ENCODE measurements around the gene NTRK2. TPM values are rescaled to one million over a fixed set of nuclear protein-coding genes. Genes with fewer than 3 reads are reported as not detected.

NTRK2 gene
- total and polyA plus RNA-seq, 4 donors, result 0.26 to 1.4 (median 0.56) TPM

- Histone ChIP-seq H3K9me3 (ENCODE audit: control insufficient read depth in 4 of 4, low read length in 3 of 4) (no peaks in the 10 kb centered on the region), H3K27ac (ENCODE audit: low read depth in 1 of 2, low read length in 2 of 2) (no peak overlapping the region), H3K27me3 (ENCODE audit: control insufficient read depth in 4 of 4, insufficient read depth in 4 of 4, low read length in 3 of 4) (no peaks in the 10 kb centered on the region), H3K36me3 (ENCODE audit: control insufficient read depth in 4 of 4, insufficient read depth in 3 of 4, low read depth in 1 of 4, low read length in 3 of 4) (no peaks in the 10 kb centered on the region), H3K9ac (ENCODE audit: low read depth in 1 of 2, low read length in 2 of 2) (no peak overlapping the region), H3K4me3 (ENCODE audit: low read depth in 1 of 3, low read length in 3 of 3) (no peak overlapping the region), H3K4me1 (ENCODE audit: control insufficient read depth in 4 of 4, insufficient read depth in 4 of 4, low read length in 3 of 4) (no peaks in the 10 kb centered on the region)
- TF ChIP-seq GABPA (IDR thresholded peaks at IDR 0.05 in 1 of 2, conservative IDR thresholded peaks at IDR 0.05 in 1 of 2) (no peak), HNF4A (conservative IDR thresholded peaks at IDR 0.05) (no peak), JUND (IDR thresholded peaks at IDR 0.05) (no peak), FOXA2 (IDR thresholded peaks at IDR 0.05) (no peak), ATF3 (IDR thresholded peaks at IDR 0.05) (no peak), YY1 (IDR thresholded peaks at IDR 0.05) (no peak), EGR1 (IDR thresholded peaks at IDR 0.05; ENCODE audit: low read depth in 2 of 2) (no peak), MAX (IDR thresholded peaks at IDR 0.05) (no peak), REST (IDR thresholded peaks at IDR 0.05) (no peak), SP1 (IDR thresholded peaks at IDR 0.05) (no peak), FOXA1 (IDR thresholded peaks at IDR 0.05) (no peak), CTCF (IDR thresholded peaks at IDR 0.05; ENCODE audit: low read depth, low read length, missing input control) (no peak), TAF1 (conservative IDR thresholded peaks at IDR 0.05) (no peak), RAD21 (IDR thresholded peaks at IDR 0.05) (no peak), ZBTB33 (IDR thresholded peaks at IDR 0.05) (no peak)
- WGBS, result 79% methylated on average over 4 of the region's 4 CpGs
- DNase-seq (ENCODE audit: low spot score), result no peak
These were observed 384.5 kb downstream of the NTRK2 start for GRCh38 chr9:85054017-85054416.
